PC-9 (cell line): ENCODE data around the gene LRCOL1. TPM values are rescaled to one million over a fixed set of nuclear protein-coding genes. Genes with fewer than 3 reads are reported as not detected.

ENCODE experiments used
- BruUV-seq: library from RNA; stranded (reverse); fragments of 400-500 nt; replicated peaks from 2 replicates; lab custom pipeline; 2021; lab: Mats Ljungman, UMichigan
- CTCF ChIA-PET: fragments of 300-600 bp; sonication (Branson Sonifier 250); formaldehyde crosslinking; loops from one replicate; lab custom pipeline; 2022; ENCODE audit warnings: antibody characterized with exemption; lab: Charles Lee
- POLR2A ChIA-PET: fragments of 300-600 bp; sonication (Branson Sonifier 250); formaldehyde crosslinking; loops from one replicate; lab custom pipeline; 2022; ENCODE audit warnings: antibody characterized with exemption; ENCODE audit not compliant: unreplicated experiment; lab: Charles Lee
- DNase-seq, 2 experiments: peaks; one replicate each; pipeline versions ENCODE4 v3.0.0 to v3.0.0-alpha.2; 2015 to 2022; ENCODE audit warnings: mixed read lengths in 1 of 2
- H2AFZ ChIP-seq: fragments of 200-600 bp; sonication (generic); 2 replicates; pipeline ENCODE4 v1.8.1; 2017; ENCODE audit warnings: antibody characterized with exemption
- H3F3A ChIP-seq: fragments of 200-600 bp; sonication (generic); 2 replicates; pipeline ENCODE4 v1.8.1; 2017; ENCODE audit warnings: antibody characterized with exemption, mild to moderate bottlenecking, low read depth; ENCODE audit not compliant: insufficient read depth
- H3K27ac ChIP-seq: fragments of 200-600 bp; sonication (generic); 2 replicates; pipeline ENCODE4 v1.6.1; 2016; ENCODE audit warnings: mixed run types
- H3K27me3 ChIP-seq: fragments of 200-600 bp; sonication (generic); 2 replicates; pipeline ENCODE4 v1.6.1; 2016; ENCODE audit warnings: low read depth, mixed run types; ENCODE audit not compliant: insufficient read depth
- H3K36me3 ChIP-seq: fragments of 200-600 bp; sonication (generic); 2 replicates; pipeline ENCODE4 v1.6.1; 2016; ENCODE audit warnings: low read depth, mixed run types
- H3K4me1 ChIP-seq: fragments of 200-600 bp; sonication (generic); replicated peaks from 2 replicates; pipeline ENCODE4 v1.6.1; 2016; ENCODE audit warnings: mixed run types; ENCODE audit not compliant: insufficient read depth
- H3K4me2 ChIP-seq: fragments of 200-600 bp; sonication (generic); 2 replicates; pipeline ENCODE4 v1.6.1; 2017; ENCODE audit warnings: mixed run types
- H3K4me3 ChIP-seq: fragments of 200-600 bp; sonication (generic); 2 replicates; pipeline ENCODE4 v1.6.1; 2016; ENCODE audit warnings: mixed run types
- H3K79me2 ChIP-seq: fragments of 200-600 bp; sonication (generic); 2 replicates; pipeline ENCODE4 v1.6.1; 2017; ENCODE audit warnings: low read depth, mixed run types
- H3K9me2 ChIP-seq: fragments of 200-600 bp; sonication (generic); 2 replicates; pipeline ENCODE4 v1.8.1; 2017; ENCODE audit warnings: mild to moderate bottlenecking; ENCODE audit not compliant: insufficient read depth
- H3K9me3 ChIP-seq: fragments of 200-600 bp; sonication (generic); 2 replicates; pipeline ENCODE4 v1.8.1; 2016; ENCODE audit warnings: low read depth; ENCODE audit not compliant: insufficient read depth
- H4K20me1 ChIP-seq: fragments of 200-600 bp; sonication (generic); 2 replicates; pipeline ENCODE4 v1.8.1; 2017; ENCODE audit not compliant: insufficient read depth
- CTCF ChIP-seq: fragments of 200-600 bp; sonication (generic); conservative IDR thresholded peaks from 2 replicates; pipeline ENCODE4 v1.6.1; 2017; ENCODE audit warnings: mixed run types, antibody characterized with exemption, mild to moderate bottlenecking, moderate library complexity
- EZH2 ChIP-seq: fragments of 200-600 bp; sonication (generic); IDR thresholded peaks from 2 replicates; pipeline ENCODE4 v1.8.0; 2017; ENCODE audit warnings: antibody characterized with exemption, low read depth
- intact Hi-C: fragments of 100-400 bp; cut with micrococcal nuclease; formaldehyde crosslinking; loops from one replicate; pipeline ENCODE4 v1.10.0; 2022; ENCODE audit not compliant: unreplicated experiment
- total RNA-seq: library from RNA; stranded (reverse); gene quantifications from 2 replicates; pipeline ENCODE4 v1.2.3, GENCODE V29; 2021

LRCOL1 gene
- total RNA-seq, 1 experiment from 2014 or later, result not detected

GRCh38 chr12:132658149-132658894 lies 47.9 kb upstream of the LRCOL1 start:
- ChIA-PET POLR2A (no interaction called here), CTCF (no interaction called here)
- H4K20me1 ChIP-seq, result no peaks in the 10 kb centered on the region; the same call in 1 of the 2 replicates
- H3K9me2 ChIP-seq, result no peaks in the 10 kb centered on the region
- H3K4me1 ChIP-seq, result no peaks in the 10 kb centered on the region
- H3K4me3 ChIP-seq, result no peak overlapping the region
- H3F3A ChIP-seq, result 0 out of 2 replicates have a peak, but pooled peaks cover 5% of the 10 kb centered on the region
- DNase-seq, result no peak
- BruUV-seq, result no TSS peak
- intact Hi-C loops, result no loop called here
- H3K9me3 ChIP-seq, result no peaks in the 10 kb centered on the region
- no peak overlapping the region for H2AFZ ChIP-seq
- H3K27ac ChIP-seq, result no peak overlapping the region
- no peak overlapping the region for H3K4me2 ChIP-seq
- H3K27me3 ChIP-seq, result no peaks in the 10 kb centered on the region
- H3K36me3 ChIP-seq, result peaks cover 23% of the 10 kb centered on the region
- TF ChIP-seq EZH2, result no peak
- TF ChIP-seq CTCF, result no peak
- no peaks in the 10 kb centered on the region for H3K79me2 ChIP-seq

GRCh38 chr12:132657004-132657727 lies 46.8 kb upstream of the LRCOL1 start:
- DNase-seq, result no peak
- TF ChIP-seq EZH2, result no peak
- no peak for TF ChIP-seq CTCF
- no peaks in the 10 kb centered on the region for H3K4me1 ChIP-seq
- H3K27me3 ChIP-seq, result no peaks in the 10 kb centered on the region
- no peaks in the 10 kb centered on the region for H3K79me2 ChIP-seq
- peaks cover 23% of the 10 kb centered on the region for H3K36me3 ChIP-seq
- ChIA-PET CTCF (interaction anchor here (0.6 kb wide), 1 partner anchor 335 kb away, joined by 8 read pairs; no protein-coding TSS in a partner anchor), POLR2A (interaction anchor here (0.5 kb wide), 1 partner anchor 536 kb away, joined by 3 read pairs; no protein-coding TSS in a partner anchor)
- no peak overlapping the region for H3K4me3 ChIP-seq
- no peak overlapping the region for H3K27ac ChIP-seq
- no peak overlapping the region for H2AFZ ChIP-seq
- intact Hi-C loops, result no loop called here
- no peak overlapping the region for H3K4me2 ChIP-seq
- H4K20me1 ChIP-seq, result no peaks in the 10 kb centered on the region; the same call in 1 of the 2 replicates
- no peaks in the 10 kb centered on the region for H3K9me3 ChIP-seq
- H3F3A ChIP-seq, result 0 out of 2 replicates have a peak, but pooled peaks cover 5% of the 10 kb centered on the region
- BruUV-seq, result no TSS peak
- H3K9me2 ChIP-seq, result no peaks in the 10 kb centered on the region

- ChIA-PET CTCF (no interaction called here), POLR2A (no interaction called here)
- Histone ChIP-seq H3K27ac (no peak overlapping the region), H3K27me3 (no peaks in the 10 kb centered on the region), H3F3A (0 out of 2 replicates have a peak, but pooled peaks cover 5% of the 10 kb centered on the region), H3K4me3 (no peak overlapping the region), H3K9me2 (no peaks in the 10 kb centered on the region), H3K36me3 (peaks cover 17% of the 10 kb centered on the region; the same call in 1 of the 2 replicates), H3K4me1 (no peaks in the 10 kb centered on the region), H2AFZ (no peak overlapping the region), H3K9me3 (no peaks in the 10 kb centered on the region), H3K4me2 (no peak overlapping the region), H3K79me2 (no peaks in the 10 kb centered on the region), H4K20me1 (no peaks in the 10 kb centered on the region; the same call in 1 of the 2 replicates)
- no peak for TF ChIP-seq EZH2
- TF ChIP-seq CTCF, result no peak
- intact Hi-C loops, result no loop called here
- BruUV-seq, result no TSS peak
- no peak for DNase-seq
Measured at GRCh38 chr12:132653567-132654290, 43.3 kb upstream of the LRCOL1 start.
